Measurements from ENCODE around the gene ZNF468. TPM values are rescaled to one million over a fixed set of nuclear protein-coding genes. Genes with fewer than 3 reads are reported as not detected.

Gene ZNF468
- total and polyA plus RNA-seq, 10 of the 15 experiments (the other 5 are each of a cell fraction or from before 2014, with no cell fraction given), result 3.9 to 18.8 (median 9.3) TPM

DNA sequence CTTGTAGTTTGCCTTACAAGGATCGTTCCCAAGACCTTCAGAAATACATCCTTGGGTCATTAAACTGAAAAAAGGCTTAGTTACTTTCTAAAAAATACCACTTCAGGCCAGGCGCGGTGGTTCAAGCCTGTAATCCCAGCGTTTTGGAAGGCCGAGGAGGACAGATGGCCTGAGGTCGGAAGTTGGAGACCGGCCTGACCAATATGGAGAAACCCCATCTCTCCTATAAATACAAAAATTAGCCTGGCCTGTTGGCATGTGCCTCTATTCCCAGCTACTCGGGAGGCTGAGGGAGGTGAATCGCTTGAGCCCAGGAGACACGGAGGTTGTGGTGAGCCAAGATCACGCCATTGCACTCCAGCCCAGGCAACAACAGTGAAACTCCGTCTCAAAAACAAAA, 33.7 kb downstream of the ZNF468 start:
- no peak for TF ChIP-seq CHD4 (IDR thresholded peaks at IDR 0.05)
- no peak for TF ChIP-seq ASH2L (IDR thresholded peaks at IDR 0.05; ENCODE audit: borderline replicate concordance, low read depth)
- no peak for TF ChIP-seq CREB1 (IDR thresholded peaks at IDR 0.05; ENCODE audit: low read depth)
- TF ChIP-seq, protein P1, sequence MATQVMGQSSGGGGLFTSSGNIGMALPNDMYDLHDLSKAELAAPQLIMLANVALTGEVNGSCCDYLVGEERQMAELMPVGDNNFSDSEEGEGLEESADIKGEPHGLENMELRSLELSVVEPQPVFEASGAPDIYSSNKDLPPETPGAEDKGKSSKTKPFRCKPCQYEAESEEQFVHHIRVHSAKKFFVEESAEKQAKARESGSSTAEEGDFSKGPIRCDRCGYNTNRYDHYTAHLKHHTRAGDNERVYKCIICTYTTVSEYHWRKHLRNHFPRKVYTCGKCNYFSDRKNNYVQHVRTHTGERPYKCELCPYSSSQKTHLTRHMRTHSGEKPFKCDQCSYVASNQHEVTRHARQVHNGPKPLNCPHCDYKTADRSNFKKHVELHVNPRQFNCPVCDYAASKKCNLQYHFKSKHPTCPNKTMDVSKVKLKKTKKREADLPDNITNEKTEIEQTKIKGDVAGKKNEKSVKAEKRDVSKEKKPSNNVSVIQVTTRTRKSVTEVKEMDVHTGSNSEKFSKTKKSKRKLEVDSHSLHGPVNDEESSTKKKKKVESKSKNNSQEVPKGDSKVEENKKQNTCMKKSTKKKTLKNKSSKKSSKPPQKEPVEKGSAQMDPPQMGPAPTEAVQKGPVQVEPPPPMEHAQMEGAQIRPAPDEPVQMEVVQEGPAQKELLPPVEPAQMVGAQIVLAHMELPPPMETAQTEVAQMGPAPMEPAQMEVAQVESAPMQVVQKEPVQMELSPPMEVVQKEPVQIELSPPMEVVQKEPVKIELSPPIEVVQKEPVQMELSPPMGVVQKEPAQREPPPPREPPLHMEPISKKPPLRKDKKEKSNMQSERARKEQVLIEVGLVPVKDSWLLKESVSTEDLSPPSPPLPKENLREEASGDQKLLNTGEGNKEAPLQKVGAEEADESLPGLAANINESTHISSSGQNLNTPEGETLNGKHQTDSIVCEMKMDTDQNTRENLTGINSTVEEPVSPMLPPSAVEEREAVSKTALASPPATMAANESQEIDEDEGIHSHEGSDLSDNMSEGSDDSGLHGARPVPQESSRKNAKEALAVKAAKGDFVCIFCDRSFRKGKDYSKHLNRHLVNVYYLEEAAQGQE (IDR thresholded peaks at IDR 0.05; ENCODE audit: low read depth, low read length), result no peak
- no peak for TF ChIP-seq POLR2A (IDR thresholded peaks at IDR 0.05; ENCODE audit: low read depth, low read length)
- TF ChIP-seq TARDBP (IDR thresholded peaks at IDR 0.05; ENCODE audit: borderline replicate concordance), result no peak
- TF ChIP-seq RAD21 (IDR thresholded peaks at IDR 0.05; ENCODE audit: insufficient read depth, low read depth, low read length), result no peak
- no peak for TF ChIP-seq ZNF217 (IDR thresholded peaks at IDR 0.05)
- TF ChIP-seq, protein P2, sequence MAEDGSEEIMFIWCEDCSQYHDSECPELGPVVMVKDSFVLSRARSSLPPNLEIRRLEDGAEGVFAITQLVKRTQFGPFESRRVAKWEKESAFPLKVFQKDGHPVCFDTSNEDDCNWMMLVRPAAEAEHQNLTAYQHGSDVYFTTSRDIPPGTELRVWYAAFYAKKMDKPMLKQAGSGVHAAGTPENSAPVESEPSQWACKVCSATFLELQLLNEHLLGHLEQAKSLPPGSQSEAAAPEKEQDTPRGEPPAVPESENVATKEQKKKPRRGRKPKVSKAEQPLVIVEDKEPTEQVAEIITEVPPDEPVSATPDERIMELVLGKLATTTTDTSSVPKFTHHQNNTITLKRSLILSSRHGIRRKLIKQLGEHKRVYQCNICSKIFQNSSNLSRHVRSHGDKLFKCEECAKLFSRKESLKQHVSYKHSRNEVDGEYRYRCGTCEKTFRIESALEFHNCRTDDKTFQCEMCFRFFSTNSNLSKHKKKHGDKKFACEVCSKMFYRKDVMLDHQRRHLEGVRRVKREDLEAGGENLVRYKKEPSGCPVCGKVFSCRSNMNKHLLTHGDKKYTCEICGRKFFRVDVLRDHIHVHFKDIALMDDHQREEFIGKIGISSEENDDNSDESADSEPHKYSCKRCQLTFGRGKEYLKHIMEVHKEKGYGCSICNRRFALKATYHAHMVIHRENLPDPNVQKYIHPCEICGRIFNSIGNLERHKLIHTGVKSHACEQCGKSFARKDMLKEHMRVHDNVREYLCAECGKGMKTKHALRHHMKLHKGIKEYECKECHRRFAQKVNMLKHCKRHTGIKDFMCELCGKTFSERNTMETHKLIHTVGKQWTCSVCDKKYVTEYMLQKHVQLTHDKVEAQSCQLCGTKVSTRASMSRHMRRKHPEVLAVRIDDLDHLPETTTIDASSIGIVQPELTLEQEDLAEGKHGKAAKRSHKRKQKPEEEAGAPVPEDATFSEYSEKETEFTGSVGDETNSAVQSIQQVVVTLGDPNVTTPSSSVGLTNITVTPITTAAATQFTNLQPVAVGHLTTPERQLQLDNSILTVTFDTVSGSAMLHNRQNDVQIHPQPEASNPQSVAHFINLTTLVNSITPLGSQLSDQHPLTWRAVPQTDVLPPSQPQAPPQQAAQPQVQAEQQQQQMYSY (CRISPR knock-in tag; IDR thresholded peaks at IDR 0.05), result no peak
- TF ChIP-seq HDAC6 (IDR thresholded peaks at IDR 0.05; ENCODE audit: unreplicated experiment), result no peak
- no peak for TF ChIP-seq MEF2B (IDR thresholded peaks at IDR 0.05; ENCODE audit: partially characterized antibody, poor library complexity, severe bottlenecking)
- TF ChIP-seq TBL1XR1 (IDR thresholded peaks at IDR 0.05; ENCODE audit: low read depth, low read length), result no peak
- TF ChIP-seq TCF7 (IDR thresholded peaks at IDR 0.05; ENCODE audit: borderline replicate concordance), result no peak
- TF ChIP-seq STAT3 (IDR thresholded peaks at IDR 0.05; ENCODE audit: low read depth, low read length), result no peak
- TF ChIP-seq, protein P3, sequence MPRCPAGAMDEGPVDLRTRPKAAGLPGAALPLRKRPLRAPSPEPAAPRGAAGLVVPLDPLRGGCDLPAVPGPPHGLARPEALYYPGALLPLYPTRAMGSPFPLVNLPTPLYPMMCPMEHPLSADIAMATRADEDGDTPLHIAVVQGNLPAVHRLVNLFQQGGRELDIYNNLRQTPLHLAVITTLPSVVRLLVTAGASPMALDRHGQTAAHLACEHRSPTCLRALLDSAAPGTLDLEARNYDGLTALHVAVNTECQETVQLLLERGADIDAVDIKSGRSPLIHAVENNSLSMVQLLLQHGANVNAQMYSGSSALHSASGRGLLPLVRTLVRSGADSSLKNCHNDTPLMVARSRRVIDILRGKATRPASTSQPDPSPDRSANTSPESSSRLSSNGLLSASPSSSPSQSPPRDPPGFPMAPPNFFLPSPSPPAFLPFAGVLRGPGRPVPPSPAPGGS (IDR thresholded peaks at IDR 0.05; ENCODE audit: borderline replicate concordance, insufficient read depth, low read depth, low read length, poor library complexity, severe bottlenecking), result no peak
- TF ChIP-seq NR2F1 (conservative IDR thresholded peaks at IDR 0.05), result no peak
- SMC1A ChIA-PET (ENCODE audit: uncharacterized antibody, unreplicated experiment), result no interaction called here
- WGBS (ENCODE audit: insufficient coverage, insufficient replicate concordance, low lambda C conversion rate, missing lambda C conversion rate), result 77% methylated on average over 12 of the region's 12 CpGs

More for the DNA sequence above, 33.7 kb downstream of the ZNF468 start:
- Histone ChIP-seq H3K9me3 (replicated peaks; ENCODE audit: control insufficient read depth, insufficient read depth, low read length) (peaks cover 3% of the 10 kb centered on the region; the same call in 2 of the 3 replicates), H3K9ac (ENCODE audit: control insufficient read depth, insufficient read depth, low read length) (no peak overlapping the region), H3K4me2 (ENCODE audit: control insufficient read depth, insufficient read depth) (no peak overlapping the region), H3K27me3 (replicated peaks in 1 of 2; ENCODE audit: control insufficient read depth in 2 of 2, insufficient read depth in 2 of 2, low read length in 1 of 2) (no peaks in the 10 kb centered on the region), H3K4me1 (ENCODE audit: control insufficient read depth, insufficient read depth, low read length) (no peaks in the 10 kb centered on the region), H4K20me1 (ENCODE audit: control insufficient read depth, insufficient read depth) (no peaks in the 10 kb centered on the region), H3K79me2 (ENCODE audit: control insufficient read depth, insufficient read depth, low read length) (peaks cover 5% of the 10 kb centered on the region), H2AFZ (ENCODE audit: control insufficient read depth, low read depth, low read length) (no peak overlapping the region), H3K36me3 (ENCODE audit: control insufficient read depth in 2 of 2, insufficient read depth in 2 of 2, low read length in 1 of 2) (no peaks in the 10 kb centered on the region), H3K27ac (ENCODE audit: control insufficient read depth, insufficient read depth) (no peak overlapping the region), H3K4me3 (no peak overlapping the region)
- FAIRE-seq (no peak), DNase-seq (ENCODE audit: low read depth, low spot score) (no peak), ATAC-seq (no peak)
- ChIA-PET POLR2A (no interaction called here), CTCF (no interaction called here), RAD21 (ENCODE audit: unreplicated experiment) (no interaction called here)
- no TSS peak for BruUV-seq (replicated peaks)
- in situ Hi-C loops (cut with MboI), result no loop called here
- intact Hi-C loops (cut with micrococcal nuclease; ENCODE audit: unreplicated experiment), result no loop called here
